ENCODE data around the gene YLPM1.
A peak's percentile ranks its signal among the peaks of the same experiment; 100 is the strongest.
"Not testable (repeated sequence)": the region's sequence is repeated elsewhere in the genome, so short reads cannot be mapped to it uniquely, and the experiment has no call there.

The YLPM1 gene

DNA sequence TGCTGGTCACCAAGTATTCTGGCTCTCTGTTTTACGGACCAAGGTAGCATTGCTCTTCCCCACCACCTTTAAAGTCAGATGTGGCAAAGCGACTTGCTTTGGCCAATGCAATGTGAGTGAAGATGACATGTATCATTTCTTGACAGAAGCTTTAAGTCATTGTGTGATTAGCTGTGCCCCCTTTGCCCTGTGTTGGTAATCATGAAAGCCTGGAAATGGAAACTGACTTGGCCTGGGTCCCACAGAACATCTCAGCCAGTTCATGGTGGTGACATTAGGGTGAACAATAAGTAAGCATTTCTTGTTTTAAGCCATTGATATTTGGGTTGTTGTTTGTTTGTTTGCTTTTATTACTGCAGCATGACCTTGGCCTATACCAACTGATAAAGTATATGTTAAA, 15.9 kb upstream of the YLPM1 start:
- DNase-seq (ENCODE audit: insufficient read length): no peak
- FAIRE-seq: no peak
- no peak for TF ChIP-seq TAF1 (IDR thresholded peaks at IDR 0.05; ENCODE audit: borderline replicate concordance, low read depth, low read length)
- no peak for TF ChIP-seq POLR2AphosphoS5 (IDR thresholded peaks at IDR 0.05; ENCODE audit: low read depth, low read length)
- no peak for TF ChIP-seq POLR2A (IDR thresholded peaks at IDR 0.05; ENCODE audit: low read depth, low read length)

DNA sequence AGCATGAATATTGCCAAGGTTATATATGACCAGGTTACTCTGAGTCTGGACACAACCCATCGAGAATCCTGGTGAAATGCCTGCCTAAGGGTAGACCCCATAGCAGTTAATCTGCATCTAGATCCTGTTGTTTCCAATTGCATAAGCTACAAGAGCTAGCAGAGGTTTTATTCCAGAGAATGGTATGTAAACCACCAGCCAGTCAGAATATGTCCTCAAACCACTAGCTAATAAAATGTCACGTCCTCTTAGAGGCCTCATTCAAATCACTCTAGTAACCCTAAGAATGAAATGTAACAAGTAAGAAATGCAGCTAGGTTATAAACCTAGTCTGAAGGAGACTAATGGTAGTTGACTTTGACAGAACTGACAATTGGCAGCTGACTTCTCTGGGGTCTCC, 9.0 kb upstream of the YLPM1 start:
- FAIRE-seq (no peak), DNase-seq (ENCODE audit: insufficient read length) (no peak)
- TF ChIP-seq POLR2AphosphoS5 (IDR thresholded peaks at IDR 0.05; ENCODE audit: low read depth, low read length): no peak
- no peak for TF ChIP-seq POLR2A (IDR thresholded peaks at IDR 0.05; ENCODE audit: low read depth, low read length)
- no peak for TF ChIP-seq TAF1 (IDR thresholded peaks at IDR 0.05; ENCODE audit: borderline replicate concordance, low read depth, low read length)

DNA sequence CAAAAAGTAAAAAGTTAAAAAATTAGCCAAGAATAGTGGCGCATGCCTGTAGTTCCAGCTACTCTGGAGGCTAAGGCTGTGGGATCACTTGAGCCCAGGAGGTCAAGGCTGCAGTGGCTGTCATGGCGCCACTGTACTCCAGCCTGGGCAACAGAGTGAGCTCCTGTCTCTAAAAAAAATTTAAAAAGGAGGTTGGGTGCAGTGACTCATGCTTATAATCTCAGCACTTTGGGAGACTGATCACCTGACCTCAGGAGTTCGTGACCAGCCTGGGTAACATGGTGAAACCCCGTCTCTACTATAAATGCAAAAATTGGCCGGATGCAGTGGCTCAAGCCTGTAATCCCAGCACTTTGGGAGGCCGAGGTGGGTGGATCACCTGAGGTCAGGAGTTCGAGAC, 8.2 kb upstream of the YLPM1 start:
- no peak for FAIRE-seq
- TF ChIP-seq POLR2AphosphoS5 (IDR thresholded peaks at IDR 0.05; ENCODE audit: low read depth, low read length): no peak
- TF ChIP-seq POLR2A (IDR thresholded peaks at IDR 0.05; ENCODE audit: low read depth, low read length): no peak
- TF ChIP-seq TAF1 (IDR thresholded peaks at IDR 0.05; ENCODE audit: borderline replicate concordance, low read depth, low read length): no peak
- no peak for DNase-seq (ENCODE audit: insufficient read length)

DNA sequence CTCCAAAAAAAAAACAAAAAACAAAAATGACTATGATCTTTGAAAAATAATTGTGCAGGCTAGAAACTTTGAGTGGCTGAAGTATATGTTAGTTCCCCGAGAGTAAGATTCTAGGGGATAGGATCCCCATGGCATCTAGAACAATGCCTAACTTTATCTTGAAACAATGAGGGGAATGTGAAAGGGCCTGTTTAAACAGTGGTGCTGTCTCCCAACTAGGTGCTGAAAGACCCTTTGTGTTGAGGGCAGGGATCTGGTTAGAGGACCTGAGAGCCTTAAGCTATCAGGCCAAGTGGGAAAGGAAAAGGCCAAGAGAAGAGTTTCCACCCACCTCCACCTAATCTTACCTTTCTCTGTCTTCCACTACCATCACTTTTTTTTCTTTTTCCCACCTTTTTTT, 6.8 kb upstream of the YLPM1 start:
- FAIRE-seq (no peak), DNase-seq (ENCODE audit: insufficient read length) (no peak)
- TF ChIP-seq POLR2A (IDR thresholded peaks at IDR 0.05; ENCODE audit: low read depth, low read length) (no peak), TAF1 (IDR thresholded peaks at IDR 0.05; ENCODE audit: borderline replicate concordance, low read depth, low read length) (no peak), POLR2AphosphoS5 (IDR thresholded peaks at IDR 0.05; ENCODE audit: low read depth, low read length) (no peak)

DNA sequence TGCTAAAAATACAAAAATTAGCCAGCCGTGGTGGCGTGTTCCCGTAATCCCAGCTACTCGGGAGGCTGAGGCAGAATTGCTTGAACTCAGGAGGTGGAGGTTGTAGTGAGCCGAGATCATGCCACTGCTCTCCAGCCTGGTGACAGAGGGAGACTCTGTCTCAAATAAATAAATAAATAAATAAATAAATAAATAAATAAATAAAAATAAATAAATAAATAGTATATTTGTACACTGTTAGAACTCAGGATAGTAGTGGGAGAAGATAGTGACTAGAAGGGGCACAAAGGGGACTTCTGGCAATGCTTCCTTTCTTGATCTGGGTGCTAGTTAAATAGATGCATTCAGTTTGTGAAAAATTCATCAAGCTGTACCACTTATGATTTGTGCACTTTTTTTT, 4.6 kb upstream of the YLPM1 start:
- not testable (repeated sequence) for FAIRE-seq; DNase-seq (ENCODE audit: insufficient read length)

DNA sequence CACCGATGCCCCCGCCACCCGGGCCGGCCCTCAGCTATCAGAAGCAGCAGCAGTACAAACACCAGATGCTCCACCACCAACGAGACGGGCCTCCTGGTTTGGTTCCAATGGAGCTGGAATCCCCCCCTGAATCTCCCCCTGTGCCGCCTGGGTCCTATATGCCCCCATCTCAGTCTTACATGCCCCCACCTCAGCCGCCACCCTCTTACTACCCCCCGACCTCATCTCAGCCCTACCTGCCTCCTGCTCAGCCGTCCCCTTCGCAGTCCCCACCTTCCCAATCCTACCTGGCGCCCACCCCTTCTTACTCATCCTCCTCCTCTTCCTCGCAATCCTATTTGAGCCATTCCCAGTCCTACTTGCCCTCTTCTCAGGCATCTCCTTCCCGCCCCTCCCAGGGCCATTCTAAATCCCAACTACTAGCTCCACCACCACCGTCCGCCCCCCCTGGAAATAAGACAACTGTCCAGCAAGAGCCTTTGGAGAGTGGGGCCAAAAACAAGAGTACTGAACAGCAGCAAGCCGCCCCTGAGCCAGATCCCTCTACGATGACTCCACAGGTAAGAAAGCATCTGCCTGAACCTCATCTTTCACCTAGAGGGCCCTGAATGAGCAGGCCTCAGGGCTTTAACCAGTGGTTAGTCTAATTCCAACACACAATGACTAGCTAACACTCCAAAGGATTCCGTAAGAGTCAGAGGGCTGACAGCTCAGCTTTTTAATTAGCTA, 851 bp downstream of the YLPM1 start:
- FAIRE-seq (no peak), DNase-seq (ENCODE audit: insufficient read length) (no peak)
- TF ChIP-seq POLR2A (IDR thresholded peaks at IDR 0.05; ENCODE audit: low read depth, low read length) (no peak), POLR2AphosphoS5 (IDR thresholded peaks at IDR 0.05; ENCODE audit: low read depth, low read length) (no peak; the same call in 1 of the 2 replicates), TAF1 (IDR thresholded peaks at IDR 0.05; ENCODE audit: borderline replicate concordance, low read depth, low read length) (no peak)

DNA sequence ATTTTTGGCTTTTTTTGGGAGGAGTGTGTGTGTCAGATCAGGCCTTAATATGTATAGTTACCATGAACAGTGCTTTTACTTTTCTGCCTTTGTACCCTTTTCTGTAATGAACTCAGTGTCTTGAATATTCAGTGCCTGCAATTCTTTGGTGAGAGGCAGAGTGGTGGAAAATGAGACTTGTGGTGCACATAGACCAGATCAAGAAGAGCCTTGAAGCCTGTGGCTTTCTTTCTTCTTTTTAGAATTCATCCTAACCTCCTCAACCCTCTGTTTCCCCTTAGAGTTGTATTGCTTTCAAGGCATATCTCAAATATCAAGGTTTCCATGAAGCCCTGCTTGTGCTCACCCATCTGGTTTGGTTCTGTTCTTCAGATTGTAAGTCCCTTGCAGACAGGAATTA, 2.6 kb downstream of the YLPM1 start:
- TF ChIP-seq TAF1 (IDR thresholded peaks at IDR 0.05; ENCODE audit: borderline replicate concordance, low read depth, low read length) (no peak), POLR2AphosphoS5 (IDR thresholded peaks at IDR 0.05; ENCODE audit: low read depth, low read length) (no peak)
- DNase-seq (ENCODE audit: insufficient read length): no peak
- FAIRE-seq: no peak

DNA sequence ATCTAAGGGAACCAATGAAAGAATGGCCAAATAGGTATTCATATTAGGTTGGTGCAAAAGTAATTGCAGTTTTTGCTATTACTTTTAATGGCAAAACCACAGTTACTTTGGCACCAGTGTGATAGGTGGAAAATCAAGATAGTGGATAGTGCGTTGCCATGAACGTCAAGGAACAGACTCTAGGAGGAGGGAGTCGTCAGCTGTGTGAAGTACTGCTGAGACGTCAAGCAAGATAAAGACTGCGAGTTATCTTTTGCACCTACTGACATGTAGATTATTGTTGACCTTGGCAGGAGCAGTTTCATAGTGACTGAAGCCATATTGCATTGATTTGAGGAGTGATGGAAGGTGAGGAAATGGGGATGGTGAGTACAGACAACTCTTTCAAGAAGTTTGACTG, 8.3 kb downstream of the YLPM1 start:
- TF ChIP-seq POLR2AphosphoS5 (IDR thresholded peaks at IDR 0.05; ENCODE audit: low read depth, low read length): no peak
- TF ChIP-seq POLR2A (IDR thresholded peaks at IDR 0.05; ENCODE audit: low read depth, low read length): no peak
- no peak for TF ChIP-seq TAF1 (IDR thresholded peaks at IDR 0.05; ENCODE audit: borderline replicate concordance, low read depth, low read length)
- FAIRE-seq: no peak

DNA sequence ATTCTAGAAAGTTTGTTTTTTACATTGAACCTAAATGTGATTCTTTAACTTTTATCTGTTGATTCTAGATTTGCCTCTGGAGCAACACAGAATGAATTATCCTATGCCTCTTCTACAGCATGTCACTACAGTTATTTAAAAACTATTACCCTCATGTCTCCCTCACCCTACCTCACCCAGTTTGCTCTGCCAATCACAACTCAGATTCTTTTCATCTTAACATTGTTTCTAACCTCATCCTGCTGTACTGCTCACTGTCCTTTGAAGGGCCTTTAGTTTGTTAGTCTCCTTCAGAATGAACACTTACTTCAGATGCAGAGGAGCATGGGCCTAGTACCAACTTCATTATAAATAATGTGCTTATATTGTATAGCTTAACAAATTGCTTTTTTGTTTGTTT, 21.5 kb downstream of the YLPM1 start:
- FAIRE-seq (no peak), DNase-seq (ENCODE audit: insufficient read length) (no peak)
- TF ChIP-seq POLR2A (IDR thresholded peaks at IDR 0.05; ENCODE audit: low read depth, low read length): no peak
- TF ChIP-seq TAF1 (IDR thresholded peaks at IDR 0.05; ENCODE audit: borderline replicate concordance, low read depth, low read length): no peak
- no peak for TF ChIP-seq POLR2AphosphoS5 (IDR thresholded peaks at IDR 0.05; ENCODE audit: low read depth, low read length)

More for the DNA sequence above, 8.3 kb downstream of the YLPM1 start:
- DNase-seq (ENCODE audit: insufficient read length): no peak

DNA sequence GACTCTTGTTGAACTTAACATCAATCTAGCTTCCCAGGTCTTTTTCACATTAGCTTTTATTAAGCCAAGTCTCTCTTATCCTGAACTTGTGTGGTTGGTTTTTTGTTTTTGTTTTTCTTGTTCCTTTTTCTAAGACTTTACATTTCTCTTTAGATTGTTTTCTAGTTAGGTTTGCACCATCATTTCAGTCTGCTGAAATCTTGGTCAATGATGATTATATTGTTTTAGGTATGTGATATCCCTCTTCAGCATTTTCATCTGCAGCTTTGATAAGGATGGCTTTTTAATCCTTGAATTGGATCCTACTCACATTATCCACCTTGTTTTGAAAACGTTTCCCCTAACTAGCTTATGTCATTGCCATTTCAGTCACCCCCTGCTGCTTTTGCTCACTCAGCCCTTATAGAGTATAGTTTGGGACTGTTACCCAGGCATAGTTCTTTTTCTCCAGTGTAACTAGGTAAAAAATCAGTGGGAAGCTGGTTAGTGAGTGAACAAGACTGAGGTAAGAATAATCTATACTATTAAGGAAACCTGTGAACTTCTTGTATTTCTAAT, 22.0 kb downstream of the YLPM1 start:
- TF ChIP-seq POLR2AphosphoS5 (IDR thresholded peaks at IDR 0.05; ENCODE audit: low read depth, low read length): no peak
- no peak for TF ChIP-seq TAF1 (IDR thresholded peaks at IDR 0.05; ENCODE audit: borderline replicate concordance, low read depth, low read length)
- TF ChIP-seq POLR2A (IDR thresholded peaks at IDR 0.05; ENCODE audit: low read depth, low read length): no peak
- no peak for FAIRE-seq
- DNase-seq (ENCODE audit: insufficient read length): no peak

DNA sequence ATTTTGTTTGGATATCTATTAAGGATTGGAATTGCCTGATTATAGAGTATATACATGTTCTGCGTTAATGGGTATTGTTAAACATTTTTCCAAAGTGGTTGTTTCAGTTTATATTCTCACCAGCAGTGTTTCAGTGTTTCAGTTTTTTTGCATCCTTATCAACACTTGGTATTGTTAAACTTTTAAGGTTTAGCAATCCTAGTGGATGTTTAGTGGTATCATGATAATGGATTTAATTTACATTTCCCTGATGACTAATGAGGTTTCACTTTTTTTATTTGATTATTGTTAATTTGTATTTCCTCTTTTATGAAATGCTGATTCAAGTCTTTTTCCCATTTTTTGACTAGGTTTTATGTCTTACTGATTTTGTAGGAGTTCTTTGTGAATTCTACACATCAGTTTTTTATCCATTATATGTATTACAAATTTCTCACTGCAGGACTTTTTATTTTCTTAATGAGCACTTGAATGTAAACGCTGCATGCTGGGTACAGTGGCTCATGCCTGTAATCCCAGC, 23.7 kb downstream of the YLPM1 start:
- FAIRE-seq (no peak), DNase-seq (ENCODE audit: insufficient read length) (no peak)
- no peak for TF ChIP-seq TAF1 (IDR thresholded peaks at IDR 0.05; ENCODE audit: borderline replicate concordance, low read depth, low read length)
- no peak for TF ChIP-seq POLR2A (IDR thresholded peaks at IDR 0.05; ENCODE audit: low read depth, low read length)
- no peak for TF ChIP-seq POLR2AphosphoS5 (IDR thresholded peaks at IDR 0.05; ENCODE audit: low read depth, low read length)

DNA sequence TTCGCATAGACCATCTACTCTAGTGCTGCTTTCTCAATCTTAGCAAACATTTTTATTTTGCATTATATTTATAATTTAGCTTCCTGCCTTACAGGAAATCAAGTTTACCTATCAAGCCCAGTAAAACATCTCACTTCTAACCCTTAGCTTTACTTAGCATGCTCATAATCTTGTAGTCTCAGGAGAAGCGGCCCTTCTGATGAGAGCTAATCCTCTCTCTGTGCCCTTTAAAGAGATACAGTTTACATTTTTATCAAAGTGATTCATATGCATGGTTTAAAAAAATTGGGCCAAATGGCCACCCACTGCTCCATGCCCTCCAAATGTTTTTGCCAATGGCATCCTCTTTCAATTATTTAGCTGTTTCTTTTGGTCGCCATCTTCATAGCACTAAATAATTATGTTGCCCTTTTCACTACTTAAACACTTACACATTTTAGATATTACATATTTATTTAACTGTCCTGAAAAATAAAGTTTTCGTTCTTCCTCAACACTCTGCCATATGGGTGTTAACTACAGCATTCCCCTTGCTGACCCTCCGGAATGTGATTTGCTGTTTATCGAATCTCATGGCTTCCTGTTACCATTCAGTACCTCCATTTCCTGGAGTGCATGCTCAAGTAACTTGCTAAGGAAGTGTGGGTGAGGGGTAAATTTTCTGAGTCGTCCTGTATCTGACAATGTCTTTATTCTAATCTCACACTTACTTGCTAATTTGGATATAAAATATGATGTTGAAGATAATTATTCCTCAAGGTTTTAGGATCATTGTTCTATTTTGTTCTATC, 29.3 kb downstream of the YLPM1 start:
- TF ChIP-seq POLR2AphosphoS5 (IDR thresholded peaks at IDR 0.05; ENCODE audit: low read depth, low read length) (no peak), TAF1 (IDR thresholded peaks at IDR 0.05; ENCODE audit: borderline replicate concordance, low read depth, low read length) (no peak), POLR2A (IDR thresholded peaks at IDR 0.05; ENCODE audit: low read depth, low read length) (no peak)
- DNase-seq (ENCODE audit: insufficient read length) (no peak), FAIRE-seq (peak; percentile 79)
